Stomach (tissue), 9 donors: ENCODE data around the gene ZNF860. TPM values are rescaled to one million over a fixed set of nuclear protein-coding genes. Genes with fewer than 3 reads are reported as not detected.

Experiments
- DNase-seq, 2 donors: peaks; one replicate each; pipeline versions ENCODE4 v3.0.0 to v3.0.0-alpha.2; 2013 to 2019
- H3K27ac ChIP-seq, 5 donors: fragments of 200-600 bp in 4 of 5; sonication (generic) in 4 of 5; one replicate each; pipeline ENCODE4 v1.5.1; 2013 to 2019; ENCODE audit warnings: mild to moderate bottlenecking in 1 of 5, moderate library complexity in 1 of 5
- H3K27me3 ChIP-seq, 3 donors: fragments of 200-600 bp; sonication (generic); one replicate each; pipeline ENCODE4 v1.5.1; 2017 to 2019; ENCODE audit warnings: mixed run types in 1 of 3
- H3K36me3 ChIP-seq, 4 donors: fragments of 200-600 bp; sonication (generic); 1 replicate in 3 of 4; 2 replicates in 1 of 4; pipeline ENCODE4 v1.5.1; 2016 to 2019
- H3K4me1 ChIP-seq, 4 donors: fragments of 200-600 bp; sonication (generic); one replicate each; pipeline ENCODE4 v1.5.1; 2016 to 2019
- H3K4me3 ChIP-seq, 4 donors: fragments of 200-600 bp; sonication (generic) in 3 of 4; one replicate each; pipeline ENCODE4 v1.5.1; 2016 to 2019; ENCODE audit warnings: mild to moderate bottlenecking in 1 of 4
- H3K9me3 ChIP-seq, 4 donors: fragments of 200-600 bp; sonication (generic); one replicate each; pipeline ENCODE4 v1.5.1; 2016 to 2019
- CTCF ChIP-seq, 7 experiments: fragments of 450-650 bp in 4 of 7; fragments of 200-600 bp in 3 of 7; sonication (generic) in 3 of 7; IDR thresholded peaks; one replicate each; pipeline ENCODE4 v1.5.1; 2016 to 2019; ENCODE audit warnings: antibody characterized with exemption in 7 of 7, control low read depth in 2 of 7, mild to moderate bottlenecking in 1 of 7
- EP300 ChIP-seq: sonication (generic); formaldehyde crosslinking; IDR thresholded peaks from one replicate; pipeline ENCODE4 v1.6.1; 2017; ENCODE audit warnings: antibody characterized with exemption
- POLR2A ChIP-seq, 4 donors: fragments of 450-650 bp; IDR thresholded peaks; one replicate each; pipeline ENCODE4 v1.6.1; 2016; ENCODE audit warnings: antibody characterized with exemption in 4 of 4, control low read depth in 2 of 4, mild to moderate bottlenecking in 1 of 4, moderate library complexity in 1 of 4
- POLR2AphosphoS5 ChIP-seq, 3 donors: sonication (generic); formaldehyde crosslinking; IDR thresholded peaks; one replicate each; pipeline ENCODE4 v1.6.1; 2016; ENCODE audit warnings: antibody characterized with exemption in 3 of 3
- WGBS, 5 donors: extraction: QIAGEN DNeasy Blood & Tissue Kit in 3 of 5; methylation state at CpG; one replicate each; pipeline versions ENCODE4 v1.1.5 to v1.1.7; 2013 to 2018; 5-methylcytosine and 5-hydroxymethylcytosine counted together
- intact Hi-C: fragments of 100-400 bp; cut with DNase I; formaldehyde crosslinking; loops from one replicate; pipeline ENCODE4 v1.15.1; 2023; ENCODE audit warnings: low total_unique reads
- polyA plus RNA-seq, 3 donors: library from polyadenylated mRNA; stranded (reverse); fragments of 200-250 nt; gene quantifications; one replicate each; pipeline ENCODE4 v1.2.3, GENCODE V29; 2013
- total RNA-seq, 5 donors: library from RNA; depleted of rRNA; stranded (reverse); fragments of >200 nt; gene quantifications; one replicate each; pipeline versions ENCODE4 v1.1.0 to v1.2.3, GENCODE V29; 2014 to 2016
- donor health status: healthy with polysubstance abuse.
- donor health status: Bipolar disorder and iron deficiency.
- donor health status: healthy.

Gene ZNF860
- total and polyA plus RNA-seq, 8 donors = 0.50 to 2.0 (median 1.3) TPM; not detected in 4

DNA sequence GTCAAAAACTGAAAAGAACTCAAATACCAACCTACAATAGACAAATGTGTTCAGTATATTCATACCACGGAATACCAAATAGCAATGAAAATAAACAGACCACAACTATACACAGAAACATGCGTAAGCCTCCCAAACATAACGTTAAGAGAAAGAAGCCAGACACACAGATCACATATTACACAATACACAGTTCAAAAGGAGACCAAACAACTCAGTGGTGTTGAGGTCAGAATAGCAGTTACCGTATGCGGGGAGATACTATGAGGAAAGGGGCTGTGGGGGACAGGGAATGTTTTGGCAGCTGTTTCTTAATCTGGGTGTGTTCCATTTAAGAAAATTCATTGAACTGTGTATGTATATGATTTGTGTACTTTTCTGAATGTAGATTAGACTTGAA, 7.1 kb upstream of the ZNF860 start:
- Histone ChIP-seq H3K9me3 (no peaks in the 10 kb centered on the region), H3K27me3 (no peaks in the 10 kb centered on the region), H3K4me1 (peaks cover under 1 to 23% (median 6%) of the 10 kb centered on the region in 4 donors), H3K36me3 (no peaks in the 10 kb centered on the region), H3K4me3 (no peak overlapping the region), H3K27ac (no peak overlapping the region)
- intact Hi-C loops = no loop called here
- 29 to 46% (median 33%) methylated on average over 5 of the region's 5 CpGs for WGBS, 5 donors
- TF ChIP-seq CTCF (IDR thresholded peaks at IDR 0.05) = no peak
- TF ChIP-seq POLR2AphosphoS5 (IDR thresholded peaks at IDR 0.05) = peak in 1 of 3 donors; percentile 57
- no peak for DNase-seq

- TF ChIP-seq POLR2AphosphoS5 (IDR thresholded peaks at IDR 0.05) = no peak
- no peak for TF ChIP-seq EP300
- TF ChIP-seq CTCF (IDR thresholded peaks at IDR 0.05) = no peak
- TF ChIP-seq POLR2A (IDR thresholded peaks at IDR 0.05) = no peak
- WGBS, 5 donors = 64 to 78% (median 73%) methylated on average over 5 of the region's 5 CpGs
- Histone ChIP-seq H3K27ac (no peak overlapping the region), H3K27me3 (peaks cover 0 to 4% (median 0%) of the 10 kb centered on the region in 3 donors), H3K36me3 (no peaks in the 10 kb centered on the region), H3K4me3 (no peak overlapping the region), H3K4me1 (peaks cover 4 to 26% (median 10%) of the 10 kb centered on the region in 4 donors), H3K9me3 (no peaks in the 10 kb centered on the region)
- intact Hi-C loops = no loop called here
- no peak for DNase-seq
Measured at GRCh38 chr3:31974964-31975363, 6.6 kb upstream of the ZNF860 start.

DNA sequence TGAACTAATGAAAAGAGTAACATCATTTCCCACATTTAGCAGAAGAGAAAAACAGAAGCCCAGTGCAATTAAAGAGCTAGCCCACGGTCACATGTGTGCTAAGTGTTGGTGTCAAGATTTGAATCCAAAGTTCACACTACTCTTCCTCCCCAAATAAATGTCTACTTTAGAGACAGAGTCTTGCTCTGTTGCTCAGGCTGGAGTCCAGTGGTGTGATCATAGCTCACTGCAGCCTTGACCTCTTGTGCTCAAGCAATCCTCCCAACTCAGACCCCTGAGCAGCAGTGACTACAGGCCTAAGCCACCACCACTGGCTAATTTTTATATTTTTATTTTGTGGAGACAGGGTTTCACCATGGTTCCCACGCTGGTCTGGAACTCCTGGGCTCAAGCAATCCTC, 5.2 kb upstream of the ZNF860 start:
- Histone ChIP-seq H3K27ac (no peak overlapping the region), H3K4me3 (no peak overlapping the region), H3K27me3 (peaks cover 0 to 17% (median 0%) of the 10 kb centered on the region in 3 donors), H3K36me3 (no peaks in the 10 kb centered on the region), H3K4me1 (peaks cover 6 to 30% (median 17%) of the 10 kb centered on the region in 4 donors), H3K9me3 (no peaks in the 10 kb centered on the region)
- intact Hi-C loops = no loop called here
- 82 to 97% (median 93%) methylated on average over 2 of the region's 2 CpGs for WGBS, 5 donors
- DNase-seq = no peak
- no peak for TF ChIP-seq CTCF (IDR thresholded peaks at IDR 0.05)
- no peak for TF ChIP-seq POLR2A (IDR thresholded peaks at IDR 0.05)
- no peak for TF ChIP-seq EP300
- no peak for TF ChIP-seq POLR2AphosphoS5 (IDR thresholded peaks at IDR 0.05)

- H3K4me1 ChIP-seq = peaks cover 11 to 36% (median 25%) of the 10 kb centered on the region in 4 donors
- no peak overlapping the region for H3K27ac ChIP-seq
- H3K27me3 ChIP-seq = peaks cover 0 to 23% (median 0%) of the 10 kb centered on the region in 3 donors
- WGBS, 5 donors = 68 to 84% (median 82%) methylated on average over 2 of the region's 2 CpGs
- TF ChIP-seq EP300 (no peak), POLR2AphosphoS5 (IDR thresholded peaks at IDR 0.05) (no peak), POLR2A (IDR thresholded peaks at IDR 0.05) (no peak), CTCF (IDR thresholded peaks at IDR 0.05) (no peak)
- no peak overlapping the region for H3K4me3 ChIP-seq
- no peak for DNase-seq
- no peaks in the 10 kb centered on the region for H3K9me3 ChIP-seq
- intact Hi-C loops = no loop called here
- no peaks in the 10 kb centered on the region for H3K36me3 ChIP-seq
Measured at GRCh38 chr3:31977736-31978135, 3.8 kb upstream of the ZNF860 start.
